GM06990 (cell line): ENCODE results near the gene SYNPO2L.
"Not testable (repeated sequence)": the region's sequence is repeated elsewhere in the genome, so short reads cannot be mapped to it uniquely, and the experiment has no call there.

ENCODE experiments used
- DNase-seq: peaks from one replicate; pipeline ENCODE4 v3.0.0-alpha.2; 2011; ENCODE audit not compliant: insufficient read length; ENCODE audit errors: extremely low read depth
- H3K27me3 ChIP-seq: replicated peaks from 2 replicates; pipeline ENCODE4 v1.6.0; 2011; ENCODE audit warnings: low read length; ENCODE audit not compliant: control insufficient read depth, insufficient read depth
- H3K36me3 ChIP-seq: 2 replicates; pipeline ENCODE4 v1.5.1; 2011; ENCODE audit warnings: low read length; ENCODE audit not compliant: control insufficient read depth, insufficient read depth
- H3K4me3 ChIP-seq: replicated peaks from 2 replicates; pipeline ENCODE4 v1.5.1; 2011; ENCODE audit warnings: low read depth, mild to moderate bottlenecking, control low read depth, low read length
- CTCF ChIP-seq: IDR thresholded peaks from 2 replicates; pipeline ENCODE4 v1.5.1; 2011; ENCODE audit warnings: low read length, control low read depth, mild to moderate bottlenecking, inconsistent platforms; ENCODE audit not compliant: insufficient read depth, poor library complexity, severe bottlenecking

The SYNPO2L gene

GRCh38 chr10:73663621-73664020 is 7.8 kb upstream of the SYNPO2L start:
- H3K4me3 ChIP-seq, DNase-seq, H3K27me3 ChIP-seq, H3K36me3 ChIP-seq: not testable (repeated sequence)

- H3K4me3 ChIP-seq, H3K36me3 ChIP-seq, DNase-seq, H3K27me3 ChIP-seq: not testable (repeated sequence)
These were observed 6.9 kb upstream of the SYNPO2L start for GRCh38 chr10:73662705-73663104.

GRCh38 chr10:73655257-73655989 is 406 bp downstream of the SYNPO2L start:
- no peak for DNase-seq
- Histone ChIP-seq H3K27me3 (no peaks in the 10 kb centered on the region), H3K36me3 (no peaks in the 10 kb centered on the region), H3K4me3 (no peak overlapping the region; the same call in 1 of the 2 replicates)
- TF ChIP-seq CTCF, result no peak

GRCh38 chr10:73653701-73654100 is 2.1 kb downstream of the SYNPO2L start:
- no peaks in the 10 kb centered on the region for H3K27me3 ChIP-seq
- no peak for DNase-seq
- peak; percentile 32 for TF ChIP-seq CTCF
- H3K36me3 ChIP-seq, result no peaks in the 10 kb centered on the region
- no peak overlapping the region for H3K4me3 ChIP-seq

- H3K4me3 ChIP-seq, result no peak overlapping the region
- DNase-seq, result no peak
- no peaks in the 10 kb centered on the region for H3K27me3 ChIP-seq
- TF ChIP-seq CTCF, result no peak
- H3K36me3 ChIP-seq, result no peaks in the 10 kb centered on the region
These were observed 2.6 kb downstream of the SYNPO2L start for GRCh38 chr10:73653195-73653594.

- Histone ChIP-seq H3K27me3 (no peaks in the 10 kb centered on the region), H3K36me3 (no peaks in the 10 kb centered on the region), H3K4me3 (no peak overlapping the region)
- peak; percentile 71 for DNase-seq
- no peak for TF ChIP-seq CTCF
These were observed 5.1 kb downstream of the SYNPO2L start for GRCh38 chr10:73650537-73651331.
